CD4-positive, alpha-beta T cell treated with Interleukin-10 for 1 hour (primary cell): ENCODE data around the gene TMEM117.
"Not testable (repeated sequence)": the region's sequence is repeated elsewhere in the genome, so short reads cannot be mapped to it uniquely, and the experiment has no call there.

Experiments
- DNase-seq: peaks from one replicate; pipeline ENCODE4 v3.0.0-alpha.2; 2020

Gene TMEM117

GRCh38 chr12:44235674-44236073 lies 399.8 kb downstream of the TMEM117 start:
- no peak for DNase-seq

GRCh38 chr12:44240186-44240585 lies 404.3 kb downstream of the TMEM117 start:
- no peak for DNase-seq

GRCh38 chr12:44245932-44246331 lies 410.1 kb downstream of the TMEM117 start:
- no peak for DNase-seq

GRCh38 chr12:44246482-44247105 lies 410.7 kb downstream of the TMEM117 start:
- no peak for DNase-seq

- DNase-seq, result no peak
These were observed 411.7 kb downstream of the TMEM117 start for GRCh38 chr12:44247588-44247987.

GRCh38 chr12:44248436-44248835 lies 412.6 kb downstream of the TMEM117 start:
- no peak for DNase-seq

- DNase-seq, result not testable (repeated sequence)
These were observed 414.6 kb downstream of the TMEM117 start for GRCh38 chr12:44250440-44250839.

GRCh38 chr12:44253338-44253856 lies 417.5 kb downstream of the TMEM117 start:
- no peak for DNase-seq

- no peak for DNase-seq
These were observed 422.4 kb downstream of the TMEM117 start for GRCh38 chr12:44258246-44258645.

GRCh38 chr12:44259890-44260289 lies 424.0 kb downstream of the TMEM117 start:
- no peak for DNase-seq

GRCh38 chr12:44260581-44260980 lies 424.7 kb downstream of the TMEM117 start:
- DNase-seq, result no peak

GRCh38 chr12:44285321-44285960 lies 449.6 kb downstream of the TMEM117 start:
- DNase-seq, result no peak

- no peak for DNase-seq
These were observed 450.5 kb downstream of the TMEM117 start for GRCh38 chr12:44286336-44286735.

- no peak for DNase-seq
These were observed 451.1 kb downstream of the TMEM117 start for GRCh38 chr12:44286821-44287505.

GRCh38 chr12:44287545-44287944 lies 451.7 kb downstream of the TMEM117 start:
- DNase-seq, result no peak

- DNase-seq, result no peak
These were observed 458.8 kb downstream of the TMEM117 start for GRCh38 chr12:44294649-44295048.

GRCh38 chr12:44295958-44296623 lies 460.2 kb downstream of the TMEM117 start:
- DNase-seq, result no peak

GRCh38 chr12:44296624-44297197 lies 460.8 kb downstream of the TMEM117 start:
- no peak for DNase-seq

- DNase-seq, result no peak
These were observed 463.6 kb downstream of the TMEM117 start for GRCh38 chr12:44299524-44299923.

- DNase-seq, result no peak
These were observed 471.8 kb downstream of the TMEM117 start for GRCh38 chr12:44307506-44308168.

GRCh38 chr12:44313188-44313587 lies 477.3 kb downstream of the TMEM117 start:
- DNase-seq, result no peak

- no peak for DNase-seq
These were observed 478.2 kb downstream of the TMEM117 start for GRCh38 chr12:44314007-44314500.
